GM10266 (cell line): ENCODE results near the gene EIF1B.

Experiments used
- DNase-seq: peaks from one replicate; pipeline ENCODE4 v3.0.0; 2012; ENCODE audit errors: extremely low spot score
- TF ChIP-seq, protein P1 (sequence below): IDR thresholded peaks from 2 replicates; pipeline ENCODE4 v1.5.1; 2012; ENCODE audit warnings: mild to moderate bottlenecking, low read depth; ENCODE audit not compliant: control insufficient read depth, insufficient read depth; ENCODE audit errors: missing control alignments

EIF1B gene

DNA sequence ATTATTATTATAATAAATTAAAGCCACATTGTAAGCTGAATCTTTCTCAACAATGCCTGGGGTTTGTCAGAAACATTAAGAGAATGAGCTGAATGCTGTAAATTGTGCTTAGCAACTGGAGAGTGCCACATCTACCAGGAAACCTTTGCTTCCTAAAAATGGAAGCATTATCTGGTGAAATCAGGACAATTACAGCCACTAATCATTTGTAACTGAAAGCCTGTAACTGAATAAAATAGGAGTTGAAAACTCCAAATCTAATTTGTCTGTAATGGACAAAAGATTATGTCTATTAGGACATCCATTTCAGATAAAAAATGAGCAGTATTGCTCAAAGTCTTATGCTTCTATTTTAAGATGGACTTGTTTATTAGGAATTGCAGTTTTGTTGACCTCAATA lies 32.2 kb downstream of the EIF1B start:
- no peak for DNase-seq
- TF ChIP-seq, protein P1, sequence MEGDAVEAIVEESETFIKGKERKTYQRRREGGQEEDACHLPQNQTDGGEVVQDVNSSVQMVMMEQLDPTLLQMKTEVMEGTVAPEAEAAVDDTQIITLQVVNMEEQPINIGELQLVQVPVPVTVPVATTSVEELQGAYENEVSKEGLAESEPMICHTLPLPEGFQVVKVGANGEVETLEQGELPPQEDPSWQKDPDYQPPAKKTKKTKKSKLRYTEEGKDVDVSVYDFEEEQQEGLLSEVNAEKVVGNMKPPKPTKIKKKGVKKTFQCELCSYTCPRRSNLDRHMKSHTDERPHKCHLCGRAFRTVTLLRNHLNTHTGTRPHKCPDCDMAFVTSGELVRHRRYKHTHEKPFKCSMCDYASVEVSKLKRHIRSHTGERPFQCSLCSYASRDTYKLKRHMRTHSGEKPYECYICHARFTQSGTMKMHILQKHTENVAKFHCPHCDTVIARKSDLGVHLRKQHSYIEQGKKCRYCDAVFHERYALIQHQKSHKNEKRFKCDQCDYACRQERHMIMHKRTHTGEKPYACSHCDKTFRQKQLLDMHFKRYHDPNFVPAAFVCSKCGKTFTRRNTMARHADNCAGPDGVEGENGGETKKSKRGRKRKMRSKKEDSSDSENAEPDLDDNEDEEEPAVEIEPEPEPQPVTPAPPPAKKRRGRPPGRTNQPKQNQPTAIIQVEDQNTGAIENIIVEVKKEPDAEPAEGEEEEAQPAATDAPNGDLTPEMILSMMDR: no peak

DNA sequence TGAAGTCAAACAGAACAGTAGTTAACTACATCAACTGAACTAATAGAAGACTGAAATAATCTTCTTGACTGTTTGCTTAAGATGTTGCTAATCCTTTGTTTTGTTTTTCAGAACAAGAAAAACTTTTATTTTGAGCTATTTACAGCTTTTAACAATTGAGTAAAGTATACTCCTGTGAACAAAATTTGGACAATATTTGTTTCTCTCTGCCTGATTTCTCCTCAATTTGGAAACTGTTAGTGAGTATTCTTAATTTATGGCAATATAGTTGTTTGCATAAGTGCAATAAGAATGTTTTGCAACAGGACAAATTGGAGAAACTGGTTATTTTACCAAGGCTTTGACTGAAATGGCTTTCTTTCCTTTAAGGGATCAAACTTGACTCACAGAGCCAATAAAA lies 41.0 kb downstream of the EIF1B start:
- TF ChIP-seq, protein P1: no peak
- DNase-seq: no peak

DNA sequence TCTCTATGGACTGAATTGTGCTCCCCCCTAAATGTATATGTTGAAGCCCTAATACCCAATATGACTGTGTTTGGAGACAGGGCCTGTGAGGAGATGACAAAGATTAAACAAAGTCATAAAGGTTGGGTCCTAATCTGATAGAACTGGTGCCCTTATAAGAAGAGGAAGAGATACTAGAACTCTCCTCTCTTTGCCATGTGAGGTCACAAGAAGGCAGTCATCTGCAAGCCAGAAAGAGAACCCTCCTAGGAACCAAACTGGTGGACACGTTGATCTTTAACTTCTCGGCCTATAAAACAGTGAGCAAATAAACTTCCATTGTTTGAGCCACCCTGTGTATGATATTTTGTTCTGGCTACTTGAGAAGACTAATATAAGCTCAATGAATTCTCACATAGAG lies 45.9 kb downstream of the EIF1B start:
- TF ChIP-seq, protein P1: no peak
- DNase-seq: no peak

DNA sequence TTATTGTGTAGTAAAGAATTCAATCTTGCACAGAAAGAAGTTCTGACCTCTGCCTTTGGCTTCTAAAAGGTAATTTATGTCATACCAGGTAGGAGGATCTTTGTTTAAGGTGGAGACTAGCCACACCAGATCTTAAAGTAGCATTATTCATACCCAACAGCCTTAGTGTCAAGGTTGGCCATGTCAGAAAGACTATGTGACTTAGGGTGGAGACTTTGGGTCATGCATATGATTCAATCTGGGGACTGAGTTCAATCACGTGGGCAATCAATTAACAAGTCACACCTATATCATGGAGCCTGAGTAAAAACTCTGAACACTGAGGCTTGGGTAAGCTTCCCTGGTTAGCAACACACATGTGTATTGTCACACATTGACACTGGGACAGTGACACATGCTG lies 48.9 kb downstream of the EIF1B start:
- TF ChIP-seq, protein P1: no peak
- DNase-seq: no peak
